ENCODE measurements around the gene FZD8.

FZD8 gene

GRCh38 chr10:35600193-35600592 lies 41.9 kb downstream of the FZD8 start:
- DNase-seq, result no peak

- no peak for DNase-seq
Measured at GRCh38 chr10:35598379-35598778, 43.7 kb downstream of the FZD8 start.

GRCh38 chr10:35595106-35595505 lies 47.0 kb downstream of the FZD8 start:
- DNase-seq, result no peak

GRCh38 chr10:35594115-35595079 lies 47.7 kb downstream of the FZD8 start:
- no peak for DNase-seq

GRCh38 chr10:35592441-35592840 lies 49.7 kb downstream of the FZD8 start:
- no peak for DNase-seq

GRCh38 chr10:35588836-35589235 lies 53.3 kb downstream of the FZD8 start:
- DNase-seq, result no peak
